OCI-LY1 (cell line): Measurements from ENCODE around the gene MICAL2.

ENCODE experiments used
- H2AFZ ChIP-seq: fragments of 200-600 bp; sonication (generic), shearing (Covaris generic); 2 replicates; pipeline ENCODE4 v1.6.0; 2014; ENCODE audit warnings: antibody characterized with exemption, mild to moderate bottlenecking, low read length
- H3F3A ChIP-seq: fragments of 200-600 bp; sonication (generic), shearing (Covaris generic); 2 replicates; pipeline ENCODE4 v1.6.0; 2014; ENCODE audit warnings: mild to moderate bottlenecking, antibody characterized with exemption, low read length, moderate library complexity; ENCODE audit not compliant: insufficient read depth
- H3K27ac ChIP-seq: fragments of 200-600 bp; sonication (generic); 2 replicates; pipeline ENCODE4 v1.5.1; 2014; ENCODE audit warnings: low read length, mixed run types, mild to moderate bottlenecking, low read depth; ENCODE audit not compliant: poor library complexity, severe bottlenecking
- H3K27me3 ChIP-seq: fragments of 200-600 bp; sonication (generic); 2 replicates; pipeline ENCODE4 v1.6.0; 2014; ENCODE audit warnings: antibody characterized with exemption, mild to moderate bottlenecking, low read length, moderate library complexity; ENCODE audit not compliant: insufficient read depth
- H3K36me3 ChIP-seq: fragments of 200-600 bp; sonication (generic); 2 replicates; pipeline ENCODE4 v1.6.1; 2014; ENCODE audit warnings: mild to moderate bottlenecking, antibody characterized with exemption, low read length, moderate library complexity, mixed read lengths; ENCODE audit not compliant: insufficient read depth
- H3K4me1 ChIP-seq: fragments of 200-600 bp; sonication (generic); 2 replicates; pipeline ENCODE4 v1.5.1; 2014; ENCODE audit warnings: mild to moderate bottlenecking, low read length, moderate library complexity; ENCODE audit not compliant: insufficient read depth, severe bottlenecking
- H3K4me2 ChIP-seq: fragments of 200-600 bp; sonication (generic), shearing (Covaris generic); 2 replicates; pipeline ENCODE4 v1.6.1; 2014; ENCODE audit warnings: low read length
- H3K4me3 ChIP-seq: fragments of 200-600 bp; sonication (generic); 2 replicates; pipeline ENCODE4 v1.5.1; 2014; ENCODE audit warnings: low read length, low read depth, mild to moderate bottlenecking, mixed read lengths; ENCODE audit not compliant: poor library complexity, severe bottlenecking
- H3K79me2 ChIP-seq: fragments of 200-600 bp; shearing (Covaris generic); 2 replicates; pipeline ENCODE4 v1.6.1; 2016; ENCODE audit warnings: mixed run types, low read length, mixed read lengths; ENCODE audit not compliant: insufficient read depth
- H3K9ac ChIP-seq: fragments of 200-600 bp; sonication (generic), shearing (Covaris generic); 2 replicates; pipeline ENCODE4 v1.6.1; 2014; ENCODE audit warnings: mild to moderate bottlenecking, low read length, mixed read lengths
- H3K9me2 ChIP-seq: fragments of 200-600 bp; sonication (generic), shearing (Covaris generic); 2 replicates; pipeline ENCODE4 v1.6.1; 2014; ENCODE audit warnings: low read depth, mild to moderate bottlenecking, low read length, mixed read lengths
- H3K9me3 ChIP-seq: fragments of 200-600 bp; shearing (Covaris generic); 2 replicates; pipeline ENCODE4 v1.6.1; 2014; ENCODE audit warnings: low read length, mixed read lengths
- H4K20me1 ChIP-seq: fragments of 200-600 bp; sonication (generic), shearing (Covaris generic); 2 replicates; pipeline ENCODE4 v1.6.0; 2016; ENCODE audit warnings: mild to moderate bottlenecking, low read length; ENCODE audit not compliant: insufficient read depth
- EZH2 ChIP-seq: fragments of 200-600 bp; sonication (generic), shearing (Covaris generic); IDR thresholded peaks from 2 replicates; pipeline ENCODE4 v1.8.0; 2017; ENCODE audit warnings: borderline replicate concordance, mixed run types, mild to moderate bottlenecking, antibody characterized with exemption, low read length, moderate library complexity, mixed read lengths
- TF ChIP-seq, protein P1 (sequence below): fragments of 200-600 bp; sonication (generic), shearing (Covaris generic); IDR thresholded peaks from 2 replicates; pipeline ENCODE4 v1.5.1; 2017; ENCODE audit warnings: mild to moderate bottlenecking, antibody characterized with exemption, low read length, moderate library complexity, mixed read lengths

Gene MICAL2

DNA sequence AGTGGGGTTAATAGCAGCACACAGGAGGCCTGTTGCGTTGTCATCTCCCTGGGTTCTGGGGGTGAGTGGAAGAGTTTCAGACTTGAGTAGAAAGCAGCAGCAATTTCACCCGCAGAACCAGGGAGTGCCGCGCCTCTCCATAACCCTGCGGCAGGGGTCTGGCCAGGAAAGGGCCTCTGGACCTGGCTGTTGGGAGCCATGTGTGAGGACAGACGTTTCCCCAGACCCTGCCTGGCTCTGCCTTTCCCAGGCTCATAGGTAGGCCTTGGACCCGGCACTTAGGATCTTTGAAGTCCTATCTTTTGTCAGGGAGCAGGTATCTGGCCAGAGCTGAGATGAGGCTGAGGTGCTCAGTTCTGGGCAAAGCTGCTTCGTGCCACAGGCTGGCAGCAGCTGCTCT is 160.4 kb downstream of the MICAL2 start:
- Histone ChIP-seq H3K36me3 (no peaks in the 10 kb centered on the region), H3K9ac (no peak overlapping the region), H3K79me2 (no peaks in the 10 kb centered on the region), H3K4me3 (no peak overlapping the region), H3K9me2 (no peaks in the 10 kb centered on the region), H3K9me3 (no peaks in the 10 kb centered on the region), H3K27me3 (no peaks in the 10 kb centered on the region), H2AFZ (no peak overlapping the region), H3K4me1 (no peaks in the 10 kb centered on the region), H3K27ac (no peak overlapping the region), H3F3A (no peaks in the 10 kb centered on the region), H3K4me2 (no peak overlapping the region), H4K20me1 (no peaks in the 10 kb centered on the region)
- TF ChIP-seq, protein P1, sequence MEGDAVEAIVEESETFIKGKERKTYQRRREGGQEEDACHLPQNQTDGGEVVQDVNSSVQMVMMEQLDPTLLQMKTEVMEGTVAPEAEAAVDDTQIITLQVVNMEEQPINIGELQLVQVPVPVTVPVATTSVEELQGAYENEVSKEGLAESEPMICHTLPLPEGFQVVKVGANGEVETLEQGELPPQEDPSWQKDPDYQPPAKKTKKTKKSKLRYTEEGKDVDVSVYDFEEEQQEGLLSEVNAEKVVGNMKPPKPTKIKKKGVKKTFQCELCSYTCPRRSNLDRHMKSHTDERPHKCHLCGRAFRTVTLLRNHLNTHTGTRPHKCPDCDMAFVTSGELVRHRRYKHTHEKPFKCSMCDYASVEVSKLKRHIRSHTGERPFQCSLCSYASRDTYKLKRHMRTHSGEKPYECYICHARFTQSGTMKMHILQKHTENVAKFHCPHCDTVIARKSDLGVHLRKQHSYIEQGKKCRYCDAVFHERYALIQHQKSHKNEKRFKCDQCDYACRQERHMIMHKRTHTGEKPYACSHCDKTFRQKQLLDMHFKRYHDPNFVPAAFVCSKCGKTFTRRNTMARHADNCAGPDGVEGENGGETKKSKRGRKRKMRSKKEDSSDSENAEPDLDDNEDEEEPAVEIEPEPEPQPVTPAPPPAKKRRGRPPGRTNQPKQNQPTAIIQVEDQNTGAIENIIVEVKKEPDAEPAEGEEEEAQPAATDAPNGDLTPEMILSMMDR = no peak
- TF ChIP-seq EZH2 = no peak

DNA sequence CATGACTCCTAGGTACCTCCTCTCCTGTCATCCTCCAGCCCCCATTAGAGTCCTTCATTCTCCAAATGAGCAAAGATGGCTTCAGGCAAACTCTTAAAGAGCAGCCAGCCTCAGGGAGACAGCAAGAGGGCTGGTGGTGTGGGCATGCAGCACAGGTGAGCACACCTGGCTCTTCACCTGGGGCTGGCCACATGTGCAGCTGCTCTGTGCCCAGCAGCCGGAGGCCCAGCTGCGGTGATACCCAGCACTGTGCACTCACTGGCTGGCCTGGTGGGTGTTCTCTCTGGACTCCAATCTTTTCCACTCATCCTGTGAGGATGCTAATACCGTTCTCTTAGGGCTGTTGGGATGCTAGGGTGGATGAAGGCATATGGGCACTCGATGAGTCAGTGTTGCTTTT is 160.9 kb downstream of the MICAL2 start:
- Histone ChIP-seq H3K79me2 (no peaks in the 10 kb centered on the region), H3K9ac (no peak overlapping the region), H3K9me2 (no peaks in the 10 kb centered on the region)

DNA sequence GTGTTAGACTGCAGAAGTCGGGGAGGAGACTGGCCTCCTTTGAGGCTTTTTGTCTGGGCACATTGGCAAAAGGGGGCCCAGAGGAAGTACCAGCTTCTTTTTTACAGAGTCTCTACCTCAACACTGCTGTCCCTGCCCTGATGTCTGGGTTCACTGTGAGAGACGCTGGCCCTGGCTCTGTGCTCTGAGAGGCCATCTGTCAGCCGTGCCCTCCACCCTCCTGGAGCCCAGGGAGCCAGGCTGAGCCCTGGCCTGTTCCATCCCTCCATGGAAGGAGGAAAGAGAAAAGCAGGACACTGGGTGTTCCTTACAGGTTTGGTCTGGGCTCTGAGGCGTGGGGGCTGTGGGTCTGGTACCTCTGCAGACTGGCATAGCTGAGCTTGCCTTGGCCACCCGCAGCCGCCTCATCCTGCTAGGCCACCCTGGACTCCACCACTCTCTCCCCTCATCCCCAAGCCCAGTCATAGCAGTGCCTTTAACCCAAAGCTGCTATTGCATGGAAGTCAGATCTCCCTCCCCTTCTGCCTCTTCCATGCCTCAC is 161.5 kb downstream of the MICAL2 start:
- Histone ChIP-seq H3K4me2 (no peak overlapping the region), H3K9me3 (no peaks in the 10 kb centered on the region), H2AFZ (no peak overlapping the region), H4K20me1 (no peaks in the 10 kb centered on the region), H3K4me1 (no peaks in the 10 kb centered on the region), H3K79me2 (no peaks in the 10 kb centered on the region), H3K4me3 (no peak overlapping the region), H3K36me3 (no peaks in the 10 kb centered on the region), H3K9ac (no peak overlapping the region), H3K9me2 (no peaks in the 10 kb centered on the region), H3K27me3 (no peaks in the 10 kb centered on the region), H3K27ac (no peak overlapping the region), H3F3A (no peaks in the 10 kb centered on the region)
- TF ChIP-seq EZH2 = no peak
- TF ChIP-seq, protein P1 = no peak

More for the DNA sequence above, 160.9 kb downstream of the MICAL2 start:
- H3K9me3 ChIP-seq = no peaks in the 10 kb centered on the region
- no peak for TF ChIP-seq EZH2
- TF ChIP-seq, protein P1 = no peak
- no peaks in the 10 kb centered on the region for H3F3A ChIP-seq
- no peaks in the 10 kb centered on the region for H4K20me1 ChIP-seq
- H2AFZ ChIP-seq = no peak overlapping the region
- H3K27me3 ChIP-seq = no peaks in the 10 kb centered on the region
- H3K4me3 ChIP-seq = no peak overlapping the region
- no peaks in the 10 kb centered on the region for H3K36me3 ChIP-seq
- H3K4me1 ChIP-seq = no peaks in the 10 kb centered on the region
- H3K4me2 ChIP-seq = no peak overlapping the region
- H3K27ac ChIP-seq = no peak overlapping the region
